Breast epithelium (tissue), 4 donors: Measurements from ENCODE around the gene HEXIM1. TPM values are rescaled to one million over a fixed set of nuclear protein-coding genes. Genes with fewer than 3 reads are reported as not detected.

Source experiments
- DNase-seq, 2 donors: peaks; one replicate each; pipeline ENCODE4 v3.0.0-alpha.2; 2019; ENCODE audit warnings: low spot score in 2 of 2
- H3K27ac ChIP-seq, 2 donors: fragments of 200-600 bp; sonication (generic) in 1 of 2; one replicate each; pipeline ENCODE4 v1.5.1; 2016 to 2019; ENCODE audit warnings: mild to moderate bottlenecking in 1 of 2
- H3K27me3 ChIP-seq, 2 donors: fragments of 200-600 bp; sonication (generic) in 1 of 2; one replicate each; pipeline versions ENCODE4 v1.5.1 to v1.6.0; 2017 to 2019; ENCODE audit warnings: control low read depth in 1 of 2, mild to moderate bottlenecking in 1 of 2
- H3K36me3 ChIP-seq: fragments of 200-600 bp; one replicate; pipeline ENCODE4 v1.5.1; 2019
- H3K4me1 ChIP-seq, 2 donors: fragments of 200-600 bp; sonication (generic); one replicate each; pipeline ENCODE4 v1.5.1; 2016 to 2019; ENCODE audit warnings: control low read depth in 1 of 2
- H3K4me3 ChIP-seq, 3 donors: fragments of 200-600 bp; sonication (generic); 1 replicate in 2 of 3; 2 replicates in 1 of 3; pipeline ENCODE4 v1.5.1; 2016 to 2019; ENCODE audit warnings: mild to moderate bottlenecking in 3 of 3, moderate library complexity in 2 of 3
- H3K9me3 ChIP-seq, 2 donors: fragments of 200-600 bp; sonication (generic) in 1 of 2; one replicate each; pipeline ENCODE4 v1.5.1; 2016 to 2019; ENCODE audit warnings: control low read depth in 1 of 2
- CTCF ChIP-seq, 3 donors: fragments of 450-650 bp; IDR thresholded peaks; one replicate each; pipeline ENCODE4 v1.5.1; 2016 to 2017; ENCODE audit warnings: antibody characterized with exemption in 3 of 3, mild to moderate bottlenecking in 3 of 3, moderate library complexity in 3 of 3
- POLR2A ChIP-seq: fragments of 450-650 bp; IDR thresholded peaks from one replicate; pipeline ENCODE4 v1.6.1; 2016; ENCODE audit warnings: antibody characterized with exemption, mild to moderate bottlenecking, moderate library complexity
- POLR2AphosphoS5 ChIP-seq, 3 donors: sonication (generic); formaldehyde crosslinking; IDR thresholded peaks; one replicate each; pipeline ENCODE4 v1.6.1; 2017; ENCODE audit warnings: antibody characterized with exemption in 3 of 3
- intact Hi-C: fragments of 100-400 bp; cut with DNase I; formaldehyde crosslinking; loops from one replicate; pipeline ENCODE4 v1.15.1; 2023; ENCODE audit warnings: low total_unique reads
- total RNA-seq, 3 donors: library from RNA; depleted of rRNA; stranded (reverse); fragments of >200 nt; gene quantifications; one replicate each; pipeline ENCODE4 v1.1.0, GENCODE V29; 2016

Gene HEXIM1
- total RNA-seq, 3 donors from 2014 or later = 21.3 to 35.6 (median 33.4) TPM

GRCh38 chr17:45160447-45161287 is 12.4 kb downstream of the HEXIM1 start:
- intact Hi-C loops = no loop called here
- Histone ChIP-seq H3K36me3 (no peaks in the 10 kb centered on the region), H3K4me3 (peak overlapping the region; percentile 95 to 100 (median 99)), H3K4me1 (peaks cover 3 to 21% of the 10 kb centered on the region in 2 donors), H3K9me3 (no peaks in the 10 kb centered on the region), H3K27ac (peak overlapping the region; percentile 100), H3K27me3 (no peaks in the 10 kb centered on the region)
- DNase-seq = peak; percentile 55 to 69
- peak in 1 of 3 donors; percentile 13 for TF ChIP-seq CTCF (IDR thresholded peaks at IDR 0.05)
- TF ChIP-seq POLR2A = no peak

GRCh38 chr17:45161288-45162024 is 13.2 kb downstream of the HEXIM1 start, which contains the start of gene HEXIM2:
Gene HEXIM2 (plus strand): TSS chr17:45161875. CDS start chr17:45162794, 919 bp downstream.
- Histone ChIP-seq H3K36me3 (no peaks in the 10 kb centered on the region), H3K27ac (peak within 1 kb of the TSS; percentile 100), H3K4me1 (peaks cover 3 to 21% of the 10 kb centered on the region in 2 donors), H3K4me3 (peak within 1 kb of the TSS; percentile 95 to 100 (median 99)), H3K27me3 (no peaks in the 10 kb centered on the region), H3K9me3 (no peaks in the 10 kb centered on the region)
- TF ChIP-seq POLR2AphosphoS5 (IDR thresholded peaks at IDR 0.05) = peak; percentile 99 to 100 (median 99)
- no peak for TF ChIP-seq CTCF (IDR thresholded peaks at IDR 0.05)
- TF ChIP-seq POLR2A = peak; percentile 97
- intact Hi-C loops = no loop called here
- peak; percentile 98 to 99 for DNase-seq

GRCh38 chr17:45162025-45162687 is 13.9 kb downstream of the HEXIM1 start:
- TF ChIP-seq POLR2AphosphoS5 (IDR thresholded peaks at IDR 0.05) (no peak), POLR2A (no peak), CTCF (IDR thresholded peaks at IDR 0.05) (no peak)
- Histone ChIP-seq H3K27ac (peak overlapping the region; percentile 100), H3K36me3 (no peaks in the 10 kb centered on the region), H3K4me3 (peak overlapping the region; percentile 26 to 100 (median 95)), H3K4me1 (peaks cover 3 to 21% of the 10 kb centered on the region in 2 donors), H3K9me3 (no peaks in the 10 kb centered on the region), H3K27me3 (no peaks in the 10 kb centered on the region)
- DNase-seq = no peak
- intact Hi-C loops = no loop called here

- H3K36me3 ChIP-seq = no peaks in the 10 kb centered on the region
- no peaks in the 10 kb centered on the region for H3K9me3 ChIP-seq
Observed at GRCh38 chr17:45164734-45165269, 16.5 kb downstream of the HEXIM1 start.

More at GRCh38 chr17:45164734-45165269, 16.5 kb downstream of the HEXIM1 start:
- Histone ChIP-seq H3K27ac (no peak overlapping the region), H3K27me3 (no peaks in the 10 kb centered on the region), H3K4me3 (no peak overlapping the region), H3K4me1 (peaks cover 1 to 11% of the 10 kb centered on the region in 2 donors)
- TF ChIP-seq POLR2AphosphoS5 (IDR thresholded peaks at IDR 0.05) (no peak), CTCF (IDR thresholded peaks at IDR 0.05) (no peak), POLR2A (no peak)
- intact Hi-C loops = loop anchor here (1.0 kb wide), 1 partner anchor 45 kb away; no protein-coding TSS in a partner anchor
- no peak for DNase-seq
